GM21528 (cell line): ENCODE data around the gene CACNG5.
"Not testable (repeated sequence)": the region's sequence is repeated elsewhere in the genome, so short reads cannot be mapped to it uniquely, and the experiment has no call there.

ENCODE experiments used
- ATAC-seq: cut with Tn5 transposase; IDR thresholded peaks from one replicate; pipeline ENCODE4 v1.9.1; 2021; ENCODE audit warnings: mild to moderate bottlenecking, moderate library complexity; ENCODE audit not compliant: unreplicated experiment, low FRiP score

Gene CACNG5

DNA sequence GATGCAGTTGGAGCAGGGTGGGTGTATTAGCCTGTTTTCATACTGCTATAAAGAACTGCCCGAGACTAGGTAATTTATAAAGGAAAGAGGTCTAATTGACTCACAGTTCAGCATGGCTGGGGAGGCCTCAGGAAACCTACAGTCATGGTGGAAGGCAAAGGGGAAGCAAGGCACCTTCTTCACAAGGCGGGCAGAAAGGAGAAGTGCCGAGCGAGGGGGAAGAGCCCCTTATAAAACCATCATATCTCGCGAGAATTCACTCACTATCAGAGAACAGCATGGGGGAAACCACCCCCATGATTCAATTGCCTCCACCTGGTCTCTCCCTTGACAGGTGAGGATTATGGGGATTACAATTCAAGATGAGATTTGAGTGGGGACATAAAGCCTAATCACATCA lies 68.4 kb downstream of the CACNG5 start:
- not testable (repeated sequence) for ATAC-seq

GRCh38 chr17:66903781-66904180 lies 68.9 kb downstream of the CACNG5 start:
- no peak for ATAC-seq

DNA sequence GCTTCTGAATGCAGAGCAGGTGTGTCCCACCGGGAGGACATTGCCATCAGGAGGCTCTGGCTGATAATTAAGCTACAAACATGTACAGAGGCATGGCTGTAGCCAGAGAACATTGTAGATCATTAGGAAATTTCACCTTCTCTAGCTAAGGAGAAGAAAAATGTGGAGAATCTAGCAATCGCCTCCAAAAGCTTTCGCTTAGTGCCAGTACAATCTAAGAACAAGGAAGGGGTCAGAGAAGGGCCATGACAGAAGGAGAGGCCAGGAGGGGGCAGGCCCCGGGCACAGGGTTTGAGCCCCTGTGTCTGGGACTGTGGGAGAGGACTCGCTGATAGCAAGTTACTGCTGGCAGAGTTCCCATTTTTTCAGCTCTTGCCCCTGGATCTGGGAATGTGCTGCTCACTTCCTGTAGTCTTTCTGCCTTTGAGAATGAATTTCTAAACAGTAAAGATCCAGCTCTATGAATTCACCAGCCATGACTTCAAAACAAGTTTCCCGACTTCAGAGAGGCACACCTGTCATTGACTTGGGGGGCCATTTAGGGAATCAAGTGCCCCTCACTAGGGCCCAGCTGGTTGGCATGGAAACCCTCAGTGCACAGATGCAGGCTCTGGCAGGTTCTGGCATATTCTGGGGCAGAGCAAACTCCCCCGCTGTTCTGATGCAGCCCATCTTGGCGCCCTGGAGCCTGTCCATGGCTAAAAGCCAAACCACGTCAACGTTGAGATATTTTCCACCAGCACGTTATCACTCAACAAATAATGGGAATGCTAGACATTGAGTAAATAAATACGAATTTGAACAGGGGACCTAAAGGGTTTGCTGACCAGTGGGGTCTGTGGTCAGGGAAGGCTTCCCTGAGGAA lies 70.1 kb downstream of the CACNG5 start:
- ATAC-seq = no peak

DNA sequence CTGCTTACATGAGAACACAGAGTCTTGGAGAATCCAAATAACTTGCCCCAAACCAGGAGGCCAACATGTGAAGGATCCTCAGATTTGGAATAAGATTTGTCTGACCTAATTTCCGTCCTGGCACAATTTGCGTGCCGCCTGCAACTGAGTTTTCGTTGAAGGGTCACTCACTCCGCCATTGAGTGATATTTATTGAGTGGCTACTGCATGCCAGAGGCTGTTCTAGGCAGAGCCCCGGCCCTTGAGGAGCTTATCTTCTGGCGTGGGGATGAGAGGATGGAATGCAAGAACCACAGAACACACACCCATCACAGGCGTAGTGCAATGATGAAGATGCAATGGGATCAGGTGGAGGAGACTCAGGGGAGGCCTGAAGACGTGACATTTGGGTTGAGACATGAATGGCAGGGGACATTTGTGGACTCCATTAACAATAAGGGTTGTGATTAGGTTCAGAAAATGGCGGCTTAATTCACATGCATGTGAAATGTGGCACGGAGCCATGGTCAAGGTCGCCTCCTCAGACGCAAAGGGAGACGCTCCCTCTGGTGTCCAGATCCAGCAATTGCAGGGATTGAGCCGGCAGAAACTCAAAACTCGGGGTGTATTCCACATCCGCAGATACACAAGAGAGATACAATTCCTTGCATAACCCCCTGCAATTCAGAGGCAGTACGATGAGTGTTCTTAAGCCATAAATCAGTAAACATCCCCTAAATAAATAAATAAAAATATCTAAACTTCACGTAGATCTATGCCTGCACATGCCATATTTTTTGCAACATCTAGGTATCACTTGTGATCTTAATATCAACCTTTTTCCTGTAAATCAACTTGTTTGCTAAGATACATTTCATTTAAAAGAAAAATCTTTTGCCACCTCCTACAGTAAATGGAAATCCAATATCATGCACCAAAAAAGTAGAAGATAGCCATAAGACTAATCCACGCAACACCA lies 71.7 kb downstream of the CACNG5 start:
- peak; percentile 57 for ATAC-seq

DNA sequence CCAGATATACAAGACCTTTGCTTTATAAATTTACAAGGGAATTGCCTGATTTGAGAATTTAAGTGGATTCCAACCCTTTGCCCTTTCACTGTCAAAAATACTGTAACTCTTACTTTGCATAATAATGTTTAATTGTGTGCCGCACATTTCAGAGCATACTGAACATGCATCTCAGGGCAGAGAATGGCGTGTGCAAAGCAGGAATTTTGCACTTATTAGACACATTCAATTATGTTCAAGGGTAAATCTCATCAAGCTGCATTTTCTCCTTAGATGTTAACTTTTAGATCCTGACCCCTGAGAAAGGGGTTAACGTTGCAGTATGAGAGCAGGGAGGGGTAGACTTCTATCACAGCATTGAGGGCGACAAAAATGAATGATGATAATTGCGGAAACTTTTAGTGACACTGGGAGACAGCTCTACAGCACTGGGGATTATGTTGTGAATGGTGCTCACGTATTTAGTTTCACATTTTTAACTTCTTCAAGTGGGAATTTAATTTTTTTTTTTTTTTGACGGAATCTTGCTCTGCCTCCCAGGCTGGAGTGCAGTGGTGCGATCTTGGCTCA lies 75.0 kb downstream of the CACNG5 start:
- no peak for ATAC-seq

DNA sequence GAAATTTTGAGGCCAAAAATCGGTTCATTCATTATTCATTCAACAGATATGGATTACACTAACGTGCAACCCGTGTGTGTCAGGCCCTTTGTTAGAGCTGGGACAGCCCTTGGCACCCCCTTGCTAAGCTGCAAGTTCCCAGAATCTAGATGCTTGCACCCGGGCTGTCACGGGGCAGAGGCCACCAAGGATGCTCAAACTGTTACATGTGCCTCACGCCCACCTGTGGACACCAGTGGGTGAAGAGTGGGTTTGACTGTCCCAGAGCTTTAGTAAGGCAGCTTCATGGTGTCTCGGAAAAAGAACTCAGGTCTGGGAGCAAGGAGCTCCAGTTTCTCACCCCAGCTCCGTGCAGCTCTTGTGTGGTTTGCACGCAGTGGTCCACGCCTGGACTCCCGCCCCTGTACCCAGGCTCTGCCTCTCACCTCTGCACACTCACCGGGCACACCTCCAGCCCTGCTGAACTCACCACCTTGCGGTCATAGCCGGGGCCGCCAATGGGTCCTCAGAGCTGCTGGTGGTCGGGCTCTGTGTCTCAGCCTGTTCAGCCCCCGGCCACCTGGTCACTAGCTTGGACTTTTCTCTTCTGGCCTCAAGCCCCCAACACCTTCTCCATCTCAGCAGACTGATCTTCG lies 75.9 kb downstream of the CACNG5 start:
- ATAC-seq = no peak

DNA sequence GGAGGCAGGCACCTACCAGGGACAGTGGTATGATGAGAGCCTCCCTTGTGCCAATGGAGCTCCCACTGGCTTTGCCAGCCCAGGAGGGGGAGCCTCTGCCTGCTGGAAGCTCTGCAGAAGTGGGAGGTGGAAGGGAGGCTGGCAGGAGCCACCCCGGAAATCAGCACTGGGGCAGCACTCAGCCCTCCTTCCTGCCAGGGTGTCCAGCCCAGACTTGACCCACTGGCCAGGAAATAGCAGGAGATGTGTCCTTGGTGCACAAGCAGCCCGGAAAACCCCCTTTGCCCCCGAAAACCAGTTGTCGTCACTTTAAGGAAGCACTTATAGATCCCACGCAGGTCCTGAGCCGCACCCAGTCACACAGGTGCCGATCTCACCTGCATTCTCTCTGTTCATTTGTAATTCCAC lies 80.3 kb downstream of the CACNG5 start:
- no peak for ATAC-seq

DNA sequence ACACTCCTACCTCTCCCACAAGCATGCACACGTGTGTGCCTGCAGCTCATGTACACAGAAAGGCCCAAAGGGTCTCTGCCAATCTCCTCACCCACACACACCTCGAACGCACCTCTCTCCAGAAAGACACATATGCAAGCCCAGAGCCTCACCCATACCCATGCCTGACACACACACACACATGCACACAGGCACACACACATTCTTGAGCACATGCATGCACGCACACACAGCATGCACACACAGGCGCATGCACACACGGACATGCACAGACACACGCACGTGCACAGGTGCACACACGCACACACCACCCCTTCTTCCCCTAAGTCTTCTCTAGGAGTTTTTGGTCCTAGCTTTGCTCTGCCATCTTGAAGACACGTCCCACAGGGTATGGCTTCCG lies 80.9 kb downstream of the CACNG5 start:
- ATAC-seq = no peak

DNA sequence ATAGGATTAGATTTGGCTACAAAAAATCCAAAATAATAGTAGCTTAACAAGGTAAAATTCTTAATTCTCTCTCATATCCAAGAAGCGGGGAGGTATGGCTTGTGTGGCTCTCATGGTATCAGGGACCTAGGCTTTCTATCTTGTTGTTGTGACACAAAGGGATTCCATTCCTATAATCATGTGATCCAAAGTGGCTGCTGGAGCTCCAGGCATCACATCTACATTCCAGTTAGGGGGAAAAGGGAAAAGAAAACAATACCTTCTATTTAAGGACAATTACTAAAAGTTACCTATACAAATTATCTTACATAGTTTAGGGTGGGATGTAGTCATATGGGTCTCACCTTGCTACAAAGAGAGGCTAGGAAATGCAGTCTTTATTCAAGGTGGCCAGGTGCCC lies 82.0 kb downstream of the CACNG5 start:
- no peak for ATAC-seq

GRCh38 chr17:66918896-66919295 lies 84.0 kb downstream of the CACNG5 start:
- ATAC-seq = no peak

DNA sequence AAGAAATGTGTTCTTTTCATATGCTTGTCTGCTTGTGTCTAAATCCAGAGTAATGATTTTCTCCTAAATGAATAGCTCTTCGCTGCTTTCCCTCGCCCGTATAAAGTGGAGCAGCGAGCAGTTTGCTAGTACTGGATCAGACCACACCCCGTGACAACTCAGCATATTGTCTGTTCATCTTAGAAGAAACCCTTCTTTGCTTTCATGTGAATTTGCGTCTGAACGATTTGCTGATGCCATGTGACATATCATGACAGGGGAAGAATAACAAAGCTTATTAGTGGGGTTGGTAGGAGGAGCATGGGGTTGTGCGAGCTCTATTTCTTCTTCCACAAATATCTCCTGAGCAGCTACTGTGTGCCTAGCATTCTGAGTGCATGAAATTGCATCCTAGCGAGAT lies 85.5 kb downstream of the CACNG5 start:
- ATAC-seq = no peak

- ATAC-seq = no peak
These were observed 86.0 kb downstream of the CACNG5 start for GRCh38 chr17:66920950-66921349.

DNA sequence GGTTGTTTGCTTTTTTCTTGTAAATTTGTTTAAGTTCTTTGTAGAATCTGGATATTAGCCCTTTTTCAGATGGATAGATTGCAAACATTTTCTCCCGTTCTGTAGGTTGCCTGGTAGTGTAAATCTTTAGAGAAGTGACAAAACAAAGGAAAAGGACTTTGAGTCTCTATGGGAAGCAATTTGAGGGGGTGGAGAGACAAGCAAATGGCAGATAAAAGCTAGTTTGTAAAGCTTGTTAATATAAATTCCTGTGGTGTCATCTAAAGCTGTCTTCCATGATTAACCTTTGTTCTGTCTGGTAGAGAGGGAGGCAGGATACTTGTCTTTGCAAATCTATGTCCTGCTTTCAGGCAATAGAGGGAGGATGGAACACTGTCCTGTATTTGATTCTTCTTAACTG lies 89.0 kb downstream of the CACNG5 start:
- ATAC-seq = no peak

DNA sequence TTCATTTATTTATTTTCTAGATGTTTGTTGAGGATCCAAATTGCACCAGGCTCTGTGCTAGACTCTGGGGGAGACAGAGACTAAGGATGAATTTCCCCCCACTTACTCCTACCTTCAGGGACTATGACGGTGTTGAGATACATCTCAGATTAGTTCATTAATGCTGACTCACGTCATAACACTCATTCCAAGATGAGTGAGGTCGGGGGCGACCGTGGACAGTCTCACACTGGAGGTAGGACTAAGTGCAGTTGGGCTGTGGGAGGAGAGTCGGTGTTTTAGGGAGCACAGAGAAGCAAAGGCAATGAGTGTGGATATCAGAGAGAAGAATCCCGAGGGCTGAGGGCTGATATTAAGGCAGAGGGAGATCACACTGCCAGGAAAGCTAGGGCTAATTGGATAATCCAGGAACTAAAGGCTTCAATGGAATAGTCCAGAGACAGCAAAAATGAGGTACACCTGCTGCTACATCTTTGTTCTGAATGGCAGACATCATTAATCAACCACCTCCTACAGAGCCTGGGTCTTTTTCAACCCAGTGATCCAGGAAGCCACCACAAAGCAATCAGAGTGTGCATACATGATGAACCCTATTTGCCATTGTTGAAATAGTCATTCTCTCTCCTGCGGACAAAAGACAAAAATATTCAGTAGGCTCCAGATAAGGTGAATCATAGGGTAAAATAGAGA lies 91.0 kb downstream of the CACNG5 start:
- no peak for ATAC-seq

DNA sequence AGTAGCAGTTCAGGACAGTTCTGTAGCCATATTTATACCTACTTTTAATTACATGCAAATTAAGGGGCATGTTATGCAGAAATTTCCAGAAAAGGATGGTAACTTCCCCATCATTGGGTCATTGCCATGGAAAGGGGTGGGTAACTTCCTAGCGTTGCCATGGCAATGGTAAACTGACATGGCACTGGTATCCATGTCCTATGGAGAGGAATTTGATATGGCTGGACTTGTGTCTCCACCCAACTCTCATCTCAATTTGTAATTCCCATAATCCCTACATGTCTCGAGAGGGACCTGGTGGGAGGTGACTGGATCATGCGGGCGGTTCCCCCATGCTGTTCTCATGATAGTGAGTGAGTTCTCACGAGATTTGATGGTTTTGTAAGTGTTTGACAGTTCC lies 94.0 kb downstream of the CACNG5 start:
- ATAC-seq = no peak

- ATAC-seq = no peak
These were observed 94.7 kb downstream of the CACNG5 start for GRCh38 chr17:66929591-66929990.

- ATAC-seq = no peak
These were observed 96.0 kb downstream of the CACNG5 start for GRCh38 chr17:66930933-66931332.

DNA sequence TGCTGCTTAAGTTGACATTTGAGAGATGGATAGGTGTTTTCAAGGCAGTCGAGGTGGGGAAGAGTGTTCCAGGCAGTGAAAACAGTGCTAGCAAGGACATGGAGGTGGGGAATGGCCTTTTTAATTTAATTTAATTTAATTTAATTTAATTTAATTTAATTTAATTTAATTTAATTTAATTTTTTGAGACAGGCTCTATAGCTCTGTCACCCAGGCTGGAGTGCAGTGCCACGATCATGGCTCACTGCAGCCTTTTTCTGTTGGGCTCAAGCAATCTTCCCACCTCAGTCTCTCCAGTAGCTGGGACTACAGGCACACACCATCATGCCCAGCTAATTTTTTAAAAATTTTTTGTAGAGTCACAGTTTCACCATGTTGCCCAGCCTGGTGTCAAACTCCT lies 97.4 kb downstream of the CACNG5 start:
- ATAC-seq = no peak

- no peak for ATAC-seq
These were observed 99.1 kb downstream of the CACNG5 start for GRCh38 chr17:66934040-66934439.
